HG03139 (cell line): ENCODE results near the gene BTNL3.
"Not testable (repeated sequence)": the region's sequence is repeated elsewhere in the genome, so short reads cannot be mapped to it uniquely, and the experiment has no call there.

ENCODE experiments used
- ATAC-seq: cut with Tn5 transposase; IDR thresholded peaks from one replicate; pipeline ENCODE4 v1.9.1; 2021; ENCODE audit not compliant: unreplicated experiment

Gene BTNL3

DNA sequence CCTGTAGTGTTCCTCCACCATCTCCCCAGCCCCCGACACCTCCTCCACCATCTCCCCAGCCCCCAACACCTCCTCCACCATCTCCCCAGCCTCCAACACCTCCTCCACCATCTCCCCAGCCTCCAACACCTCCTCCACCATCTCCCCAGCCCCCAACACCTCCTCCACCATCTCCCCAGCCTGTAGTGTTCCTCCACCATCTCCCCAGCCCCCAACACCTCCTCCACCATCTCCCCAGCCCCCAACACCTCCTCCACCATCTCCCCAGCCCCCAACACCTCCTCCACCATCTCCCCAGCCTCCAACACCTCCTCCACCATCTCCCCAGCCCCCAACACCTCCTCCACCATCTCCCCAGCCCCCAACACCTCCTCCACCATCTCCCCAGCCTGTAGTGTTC lies 57.2 kb downstream of the BTNL3 start:
- not testable (repeated sequence) for ATAC-seq

- no peak for ATAC-seq
Measured at GRCh38 chr5:181047288-181047687, 58.6 kb downstream of the BTNL3 start.

GRCh38 chr5:181047921-181048320 lies 59.3 kb downstream of the BTNL3 start:
- no peak for ATAC-seq

DNA sequence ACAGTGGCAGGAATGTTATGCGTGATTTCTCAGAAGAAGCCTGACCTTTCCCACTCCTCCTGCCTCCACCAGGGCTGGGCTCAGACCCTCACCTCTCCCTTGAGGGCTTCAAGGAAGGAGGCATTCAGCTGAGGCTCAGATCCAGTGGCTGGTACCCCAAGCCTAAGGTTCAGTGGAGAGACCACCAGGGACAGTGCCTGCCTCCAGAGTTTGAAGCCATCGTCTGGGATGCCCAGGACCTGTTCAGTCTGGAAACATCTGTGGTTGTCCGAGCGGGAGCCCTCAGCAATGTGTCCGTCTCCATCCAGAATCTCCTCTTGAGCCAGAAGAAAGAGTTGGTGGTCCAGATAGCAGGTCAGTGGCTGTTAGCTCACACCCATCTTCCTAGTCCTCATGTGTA lies 61.4 kb downstream of the BTNL3 start:
- no peak for ATAC-seq

- no peak for ATAC-seq
Measured at GRCh38 chr5:181051841-181052671, 63.4 kb downstream of the BTNL3 start.

GRCh38 chr5:181052672-181053487 lies 64.2 kb downstream of the BTNL3 start:
- ATAC-seq = no peak

DNA sequence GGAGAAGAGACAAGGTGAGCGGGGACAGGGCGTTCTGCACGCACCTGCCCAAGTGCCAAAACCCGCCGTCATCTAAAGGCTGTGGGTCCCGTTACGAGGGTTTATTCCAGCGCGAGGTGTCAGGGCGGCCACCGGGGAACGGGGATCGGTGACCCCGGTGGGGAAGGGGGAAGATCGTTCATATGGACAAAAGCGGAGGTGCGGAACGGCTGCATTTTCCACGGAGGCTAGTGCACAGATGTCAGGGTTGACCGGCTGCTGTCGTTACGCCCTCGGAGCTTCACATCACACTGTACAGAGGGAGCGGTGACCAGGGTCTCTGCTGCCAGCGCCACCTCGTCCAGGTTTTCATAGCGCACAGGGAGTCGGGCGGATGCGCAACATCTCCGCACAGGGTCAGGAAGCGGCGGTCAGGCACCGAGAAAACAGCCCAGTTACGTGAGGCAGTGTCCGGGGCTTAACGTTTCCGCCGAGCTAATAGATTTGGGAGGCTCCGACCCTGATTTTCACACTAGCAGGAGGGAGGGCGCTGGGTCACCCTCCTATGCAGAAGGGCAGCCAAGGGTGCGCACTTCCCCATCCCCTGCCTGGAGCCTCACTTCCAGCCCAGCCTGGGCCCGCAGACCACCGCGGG lies 65.0 kb downstream of the BTNL3 start:
- ATAC-seq = no peak

DNA sequence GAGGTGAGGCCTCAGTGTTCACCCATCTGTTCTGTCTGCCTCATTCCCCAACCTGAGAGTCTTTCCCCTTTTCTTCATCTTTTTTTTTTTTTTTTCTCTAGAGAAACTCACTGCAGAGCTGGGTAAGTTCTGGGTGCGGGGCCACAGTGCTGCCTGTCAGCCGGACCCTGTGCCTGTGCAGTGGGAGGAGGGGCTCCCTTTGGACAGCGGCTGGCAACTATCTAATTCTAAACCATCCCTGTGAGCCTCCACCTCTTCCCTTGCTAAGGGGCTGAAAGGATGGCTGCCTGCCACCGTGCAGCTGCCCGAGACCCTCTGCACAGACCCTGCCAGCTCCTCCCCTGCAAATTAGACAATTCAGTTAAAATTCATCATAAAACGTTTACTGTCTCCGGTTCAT lies 65.5 kb downstream of the BTNL3 start:
- ATAC-seq = no peak

DNA sequence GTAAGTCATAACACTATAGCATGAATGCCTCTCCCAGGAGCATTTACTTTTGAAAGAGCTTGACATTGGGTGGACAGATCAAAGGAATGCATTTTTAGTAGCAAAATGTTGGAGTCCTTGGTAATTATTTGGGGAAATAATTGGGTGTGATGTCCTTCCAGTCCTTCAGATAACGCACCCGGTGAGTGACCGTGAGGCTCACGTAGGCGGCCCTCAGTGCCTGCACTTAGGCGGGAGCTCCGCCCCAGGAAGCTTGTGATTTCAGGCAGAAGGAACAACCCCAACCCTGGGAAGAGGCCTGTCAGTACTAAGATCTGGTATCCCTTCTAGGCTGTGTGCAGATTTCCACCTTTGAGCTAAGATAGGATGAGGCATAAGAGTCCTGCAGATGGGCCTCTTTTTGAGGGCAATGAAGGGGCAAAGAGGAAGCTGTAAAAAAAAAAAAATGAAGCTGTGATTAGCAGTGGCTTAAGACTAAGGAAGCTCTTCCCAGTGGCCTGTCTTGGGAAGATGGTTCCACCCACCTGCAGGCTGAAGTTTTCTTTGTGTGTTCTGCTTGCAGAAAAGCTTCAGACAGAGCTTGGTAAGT lies 66.3 kb downstream of the BTNL3 start:
- no peak for ATAC-seq
